ENCODE measurements around the gene DLGAP1. TPM values are rescaled to one million over a fixed set of nuclear protein-coding genes. Genes with fewer than 3 reads are reported as not detected.

The DLGAP1 gene
- polyA plus RNA-seq, 1 donor from 2014 or later = 4.5 TPM

GRCh38 chr18:4453567-4453873 lies 1.6 kb downstream of the DLGAP1 start:
- peak overlapping the region; percentile 76 for H3K4me3 ChIP-seq (ENCODE audit: low read length)
- no peak overlapping the region for H3K27ac ChIP-seq (ENCODE audit: low read length)
- H3F3A ChIP-seq (ENCODE audit: insufficient read depth, low read length, poor library complexity, severe bottlenecking) = peaks cover 9% of the 10 kb centered on the region
- TF ChIP-seq EZH2 (IDR thresholded peaks at IDR 0.05; ENCODE audit: borderline replicate concordance, insufficient read depth, low read length, poor library complexity, severe bottlenecking) = no peak
- TF ChIP-seq EP300 (conservative IDR thresholded peaks at IDR 0.05; ENCODE audit: poor library complexity, severe bottlenecking) = no peak
- no peak for TF ChIP-seq MXI1 (conservative IDR thresholded peaks at IDR 0.05; ENCODE audit: poor library complexity, severe bottlenecking)
- TF ChIP-seq POLR2AphosphoS5 (IDR thresholded peaks at IDR 0.05) = no peak
- no peak for TF ChIP-seq CTCF (IDR thresholded peaks at IDR 0.05; ENCODE audit: poor library complexity, severe bottlenecking)
- no peak for TF ChIP-seq RAD21 (conservative IDR thresholded peaks at IDR 0.05)
- no peak for TF ChIP-seq SMC3 (conservative IDR thresholded peaks at IDR 0.05; ENCODE audit: poor library complexity)
- no peak for TF ChIP-seq TAF1 (IDR thresholded peaks at IDR 0.05; ENCODE audit: low read depth)
- TF ChIP-seq REST (IDR thresholded peaks at IDR 0.05; ENCODE audit: borderline replicate concordance) = no peak
- peaks cover 7% of the 10 kb centered on the region for H3K27me3 ChIP-seq (ENCODE audit: insufficient read depth, low read depth, low read length)
- H4K20me1 ChIP-seq (ENCODE audit: insufficient read depth) = no peaks in the 10 kb centered on the region
- peak overlapping the region; percentile 73 for H3K9ac ChIP-seq (ENCODE audit: low read length)
- peak overlapping the region; percentile 66 for H3K4me2 ChIP-seq (ENCODE audit: low read length)
- H3K9me2 ChIP-seq (ENCODE audit: insufficient read depth, low read length) = no peaks in the 10 kb centered on the region
- H2AFZ ChIP-seq (ENCODE audit: low read depth, low read length) = no peak overlapping the region
- no peaks in the 10 kb centered on the region for H3K36me3 ChIP-seq (ENCODE audit: insufficient read depth, low read length)
- H3K9me3 ChIP-seq (ENCODE audit: low read length) = no peaks in the 10 kb centered on the region
- peaks cover 13% of the 10 kb centered on the region for H3K79me2 ChIP-seq (replicated peaks; ENCODE audit: insufficient read depth, low read length)

- H3K27me3 ChIP-seq (ENCODE audit: insufficient read depth, low read depth, low read length) = peaks cover 7% of the 10 kb centered on the region
- no peaks in the 10 kb centered on the region for H4K20me1 ChIP-seq (ENCODE audit: insufficient read depth)
- H2AFZ ChIP-seq (ENCODE audit: low read depth, low read length) = no peak overlapping the region
- no peak overlapping the region for H3K9ac ChIP-seq (ENCODE audit: low read length)
- no peaks in the 10 kb centered on the region for H3K9me3 ChIP-seq (ENCODE audit: low read length)
- no peaks in the 10 kb centered on the region for H3K9me2 ChIP-seq (ENCODE audit: insufficient read depth, low read length)
- H3K36me3 ChIP-seq (ENCODE audit: insufficient read depth, low read length) = no peaks in the 10 kb centered on the region
- peaks cover 3% of the 10 kb centered on the region for H3F3A ChIP-seq (ENCODE audit: insufficient read depth, low read length, poor library complexity, severe bottlenecking)
- TF ChIP-seq POLR2AphosphoS5 (IDR thresholded peaks at IDR 0.05) (no peak), SMC3 (conservative IDR thresholded peaks at IDR 0.05; ENCODE audit: poor library complexity) (no peak), REST (IDR thresholded peaks at IDR 0.05; ENCODE audit: borderline replicate concordance) (no peak), MXI1 (conservative IDR thresholded peaks at IDR 0.05; ENCODE audit: poor library complexity, severe bottlenecking) (no peak), EP300 (conservative IDR thresholded peaks at IDR 0.05; ENCODE audit: poor library complexity, severe bottlenecking) (no peak), RAD21 (conservative IDR thresholded peaks at IDR 0.05) (no peak)
- peaks cover 13% of the 10 kb centered on the region for H3K79me2 ChIP-seq (replicated peaks; ENCODE audit: insufficient read depth, low read length)
- H3K4me3 ChIP-seq (ENCODE audit: low read length) = no peak overlapping the region
- no peak overlapping the region for H3K4me2 ChIP-seq (ENCODE audit: low read length)
- H3K27ac ChIP-seq (ENCODE audit: low read length) = no peak overlapping the region
Observed at GRCh38 chr18:4450065-4450658, 4.9 kb downstream of the DLGAP1 start.

Measured in neural cell (in vitro differentiated cells).